GM12872 (cell line): ENCODE data around the gene COL4A6.

Experiments used
- CTCF ChIP-seq: IDR thresholded peaks from 3 replicates; pipeline ENCODE4 v1.5.1; 2011; ENCODE audit warnings: low read depth, mild to moderate bottlenecking, low read length, moderate library complexity; ENCODE audit not compliant: insufficient read depth

Gene COL4A6

GRCh38 chrX:108341947-108342346, 96.3 kb downstream of the COL4A6 start:
- no peak for TF ChIP-seq CTCF

- no peak for TF ChIP-seq CTCF
Measured at GRCh38 chrX:108332281-108332680, 105.9 kb downstream of the COL4A6 start.

GRCh38 chrX:108331126-108331909, 106.9 kb downstream of the COL4A6 start:
- TF ChIP-seq CTCF, result no peak

GRCh38 chrX:108323751-108324150, 114.5 kb downstream of the COL4A6 start:
- TF ChIP-seq CTCF, result no peak

- no peak for TF ChIP-seq CTCF
Measured at GRCh38 chrX:108322234-108322633, 116.0 kb downstream of the COL4A6 start.

GRCh38 chrX:108316456-108316855, 121.8 kb downstream of the COL4A6 start:
- no peak for TF ChIP-seq CTCF

- no peak for TF ChIP-seq CTCF
Measured at GRCh38 chrX:108313669-108314068, 124.6 kb downstream of the COL4A6 start.
